ENCODE measurements around the gene OR10A4. TPM values are rescaled to one million over a fixed set of nuclear protein-coding genes. Genes with fewer than 3 reads are reported as not detected.

The OR10A4 gene
- total and polyA plus RNA-seq, 10 of the 15 experiments (the other 5 are each of a cell fraction or from before 2014, with no cell fraction given): not detected

- ATAC-seq (no peak), FAIRE-seq (no peak), DNase-seq (ENCODE audit: low read depth, low spot score) (no peak)
- intact Hi-C loops (cut with micrococcal nuclease; ENCODE audit: unreplicated experiment): no loop called here
- RAD21 ChIA-PET (ENCODE audit: unreplicated experiment): no interaction called here
- Histone ChIP-seq H3K27ac (ENCODE audit: control insufficient read depth, insufficient read depth) (no peak overlapping the region), H2AFZ (ENCODE audit: control insufficient read depth, low read depth, low read length) (no peak overlapping the region), H3K9me3 (replicated peaks; ENCODE audit: control insufficient read depth, insufficient read depth, low read length) (no peaks in the 10 kb centered on the region), H3K4me1 (ENCODE audit: control insufficient read depth, insufficient read depth, low read length) (no peaks in the 10 kb centered on the region), H4K20me1 (ENCODE audit: control insufficient read depth, insufficient read depth) (no peaks in the 10 kb centered on the region), H3K36me3 (ENCODE audit: control insufficient read depth in 2 of 2, insufficient read depth in 2 of 2, low read length in 1 of 2) (no peaks in the 10 kb centered on the region), H3K79me2 (ENCODE audit: control insufficient read depth, insufficient read depth, low read length) (no peaks in the 10 kb centered on the region), H3K27me3 (replicated peaks in 1 of 2; ENCODE audit: control insufficient read depth in 2 of 2, insufficient read depth in 2 of 2, low read length in 1 of 2) (no peaks in the 10 kb centered on the region), H3K4me3 (no peak overlapping the region), H3K9ac (ENCODE audit: control insufficient read depth, insufficient read depth, low read length) (no peak overlapping the region), H3K4me2 (ENCODE audit: control insufficient read depth, insufficient read depth) (no peak overlapping the region)
- 0% methylated on average over 1 of the region's 1 CpG for WGBS (ENCODE audit: insufficient coverage, insufficient replicate concordance, low lambda C conversion rate, missing lambda C conversion rate)
- BruUV-seq (replicated peaks): no TSS peak
- POLR2A ChIA-PET: no interaction called here
- SMC1A ChIA-PET (ENCODE audit: uncharacterized antibody, unreplicated experiment): interaction anchor here (0.6 kb wide), 1 partner anchor 22 kb away, joined by 3 read pairs; no protein-coding TSS in a partner anchor
- CTCF ChIA-PET: interaction anchor here (2.2 kb wide), 1 partner anchor 16 kb away, joined by 10 read pairs; no protein-coding TSS in a partner anchor
- in situ Hi-C loops (cut with MboI): no loop called here
- no peak for TF ChIP-seq ZNF207 (IDR thresholded peaks at IDR 0.05; ENCODE audit: borderline replicate concordance)
- no peak for TF ChIP-seq HDAC6 (IDR thresholded peaks at IDR 0.05; ENCODE audit: unreplicated experiment)
- no peak for TF ChIP-seq RELB (IDR thresholded peaks at IDR 0.05; ENCODE audit: low read depth)
- no peak for TF ChIP-seq SUZ12 (IDR thresholded peaks at IDR 0.05; ENCODE audit: unreplicated experiment)
- TF ChIP-seq HDAC2 (IDR thresholded peaks at IDR 0.05): no peak
- TF ChIP-seq RCOR1 (conservative IDR thresholded peaks at IDR 0.05; ENCODE audit: low read depth, low read length): no peak
- TF ChIP-seq FOS (IDR thresholded peaks at IDR 0.05; ENCODE audit: borderline replicate concordance, extremely low read depth, insufficient read length): no peak
- no peak for TF ChIP-seq PAX8 (IDR thresholded peaks at IDR 0.05)
- no peak for TF ChIP-seq ASH2L (IDR thresholded peaks at IDR 0.05; ENCODE audit: borderline replicate concordance, low read depth)
- TF ChIP-seq, protein P1, sequence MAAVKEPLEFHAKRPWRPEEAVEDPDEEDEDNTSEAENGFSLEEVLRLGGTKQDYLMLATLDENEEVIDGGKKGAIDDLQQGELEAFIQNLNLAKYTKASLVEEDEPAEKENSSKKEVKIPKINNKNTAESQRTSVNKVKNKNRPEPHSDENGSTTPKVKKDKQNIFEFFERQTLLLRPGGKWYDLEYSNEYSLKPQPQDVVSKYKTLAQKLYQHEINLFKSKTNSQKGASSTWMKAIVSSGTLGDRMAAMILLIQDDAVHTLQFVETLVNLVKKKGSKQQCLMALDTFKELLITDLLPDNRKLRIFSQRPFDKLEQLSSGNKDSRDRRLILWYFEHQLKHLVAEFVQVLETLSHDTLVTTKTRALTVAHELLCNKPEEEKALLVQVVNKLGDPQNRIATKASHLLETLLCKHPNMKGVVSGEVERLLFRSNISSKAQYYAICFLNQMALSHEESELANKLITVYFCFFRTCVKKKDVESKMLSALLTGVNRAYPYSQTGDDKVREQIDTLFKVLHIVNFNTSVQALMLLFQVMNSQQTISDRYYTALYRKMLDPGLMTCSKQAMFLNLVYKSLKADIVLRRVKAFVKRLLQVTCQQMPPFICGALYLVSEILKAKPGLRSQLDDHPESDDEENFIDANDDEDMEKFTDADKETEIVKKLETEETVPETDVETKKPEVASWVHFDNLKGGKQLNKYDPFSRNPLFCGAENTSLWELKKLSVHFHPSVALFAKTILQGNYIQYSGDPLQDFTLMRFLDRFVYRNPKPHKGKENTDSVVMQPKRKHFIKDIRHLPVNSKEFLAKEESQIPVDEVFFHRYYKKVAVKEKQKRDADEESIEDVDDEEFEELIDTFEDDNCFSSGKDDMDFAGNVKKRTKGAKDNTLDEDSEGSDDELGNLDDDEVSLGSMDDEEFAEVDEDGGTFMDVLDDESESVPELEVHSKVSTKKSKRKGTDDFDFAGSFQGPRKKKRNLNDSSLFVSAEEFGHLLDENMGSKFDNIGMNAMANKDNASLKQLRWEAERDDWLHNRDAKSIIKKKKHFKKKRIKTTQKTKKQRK (IDR thresholded peaks at IDR 0.05; ENCODE audit: low read depth, low read length): no peak
- TF ChIP-seq CREM (IDR thresholded peaks at IDR 0.05; ENCODE audit: low read depth): no peak
- no peak for TF ChIP-seq MXI1 (IDR thresholded peaks at IDR 0.05; ENCODE audit: low read depth, low read length)
- no peak for TF ChIP-seq NFXL1 (IDR thresholded peaks at IDR 0.05; ENCODE audit: borderline replicate concordance)
- TF ChIP-seq NR2C1 (IDR thresholded peaks at IDR 0.05): no peak
- TF ChIP-seq, protein P2, sequence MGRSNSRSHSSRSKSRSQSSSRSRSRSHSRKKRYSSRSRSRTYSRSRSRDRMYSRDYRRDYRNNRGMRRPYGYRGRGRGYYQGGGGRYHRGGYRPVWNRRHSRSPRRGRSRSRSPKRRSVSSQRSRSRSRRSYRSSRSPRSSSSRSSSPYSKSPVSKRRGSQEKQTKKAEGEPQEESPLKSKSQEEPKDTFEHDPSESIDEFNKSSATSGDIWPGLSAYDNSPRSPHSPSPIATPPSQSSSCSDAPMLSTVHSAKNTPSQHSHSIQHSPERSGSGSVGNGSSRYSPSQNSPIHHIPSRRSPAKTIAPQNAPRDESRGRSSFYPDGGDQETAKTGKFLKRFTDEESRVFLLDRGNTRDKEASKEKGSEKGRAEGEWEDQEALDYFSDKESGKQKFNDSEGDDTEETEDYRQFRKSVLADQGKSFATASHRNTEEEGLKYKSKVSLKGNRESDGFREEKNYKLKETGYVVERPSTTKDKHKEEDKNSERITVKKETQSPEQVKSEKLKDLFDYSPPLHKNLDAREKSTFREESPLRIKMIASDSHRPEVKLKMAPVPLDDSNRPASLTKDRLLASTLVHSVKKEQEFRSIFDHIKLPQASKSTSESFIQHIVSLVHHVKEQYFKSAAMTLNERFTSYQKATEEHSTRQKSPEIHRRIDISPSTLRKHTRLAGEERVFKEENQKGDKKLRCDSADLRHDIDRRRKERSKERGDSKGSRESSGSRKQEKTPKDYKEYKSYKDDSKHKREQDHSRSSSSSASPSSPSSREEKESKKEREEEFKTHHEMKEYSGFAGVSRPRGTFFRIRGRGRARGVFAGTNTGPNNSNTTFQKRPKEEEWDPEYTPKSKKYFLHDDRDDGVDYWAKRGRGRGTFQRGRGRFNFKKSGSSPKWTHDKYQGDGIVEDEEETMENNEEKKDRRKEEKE (IDR thresholded peaks at IDR 0.05): no peak
- no peak for TF ChIP-seq CHD4 (IDR thresholded peaks at IDR 0.05)
- TF ChIP-seq ZBED1 (IDR thresholded peaks at IDR 0.05; ENCODE audit: borderline replicate concordance): no peak
- TF ChIP-seq RFX5 (IDR thresholded peaks at IDR 0.05; ENCODE audit: low read depth, low read length): no peak
- TF ChIP-seq SIN3A (IDR thresholded peaks at IDR 0.05; ENCODE audit: low read depth, low read length): no peak
Measured at GRCh38 chr11:6828103-6828502, 48.3 kb upstream of the OR10A4 start.
